Stimulated activated CD4-positive, alpha-beta T cell treated with anti-CD3 and anti-CD28 coated beads, TNF-alpha, amount 100 ng/mL, for 48 hours (primary cell): ENCODE data around the gene GNAZ.
"Not testable (repeated sequence)": the region's sequence is repeated elsewhere in the genome, so short reads cannot be mapped to it uniquely, and the experiment has no call there.

ENCODE experiments used
- DNase-seq, 3 donors: peaks; one replicate each; pipeline ENCODE4 v3.0.0-alpha.2; 2020; ENCODE audit warnings: low read depth in 3 of 3

GNAZ gene

DNA sequence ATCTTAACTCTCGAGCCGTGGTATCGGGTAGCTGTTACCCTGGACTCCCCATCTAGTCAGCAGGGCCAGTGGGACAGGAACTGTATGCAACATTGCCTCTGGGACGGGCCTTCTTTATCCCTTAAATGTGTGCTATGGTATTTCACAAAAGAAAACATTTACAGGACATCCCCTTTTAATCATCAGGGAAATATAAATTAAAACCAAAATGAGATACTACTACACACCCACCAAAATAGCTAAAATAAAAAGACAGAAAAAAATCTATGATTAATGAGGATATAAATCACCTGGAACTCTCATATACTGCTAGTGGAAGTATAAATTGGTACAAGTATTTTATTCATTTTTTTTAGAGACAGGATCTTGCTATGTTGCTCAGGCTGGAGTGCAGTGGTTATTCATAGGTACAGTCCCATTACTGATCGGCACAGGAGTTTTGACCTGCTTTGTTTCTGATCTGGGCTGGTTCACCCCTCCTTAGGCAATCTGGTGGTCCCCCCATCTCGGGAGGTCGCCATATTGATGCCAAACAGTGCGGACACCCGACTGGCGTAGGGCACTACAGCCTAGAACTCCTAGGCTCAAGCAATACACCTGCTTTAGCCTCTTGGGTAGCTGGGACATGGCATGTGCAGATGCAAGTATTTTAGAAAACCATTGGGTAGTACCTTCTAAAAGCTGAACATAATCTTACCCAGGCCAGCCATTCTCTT is 62.2 kb downstream of the GNAZ start:
- no peak for DNase-seq

DNA sequence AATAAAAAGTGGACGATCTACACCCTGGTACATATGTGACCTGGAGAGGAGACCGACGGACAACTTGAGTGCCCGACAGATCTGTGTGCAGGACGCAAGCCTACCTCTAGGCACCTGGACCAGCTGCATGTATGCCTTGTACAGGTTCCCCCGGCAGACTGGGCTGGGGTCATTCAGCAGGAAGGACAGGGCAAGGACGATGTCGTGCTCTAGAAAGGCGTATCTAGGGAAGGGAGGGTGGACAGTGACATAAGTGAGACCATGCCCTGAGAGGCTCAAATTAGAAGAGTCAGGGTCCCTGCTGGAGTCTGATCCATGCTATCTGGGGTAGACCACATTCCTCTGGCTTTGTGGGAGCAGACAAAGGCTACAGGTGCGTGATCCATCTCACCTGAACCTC is 63.6 kb downstream of the GNAZ start:
- no peak for DNase-seq

DNA sequence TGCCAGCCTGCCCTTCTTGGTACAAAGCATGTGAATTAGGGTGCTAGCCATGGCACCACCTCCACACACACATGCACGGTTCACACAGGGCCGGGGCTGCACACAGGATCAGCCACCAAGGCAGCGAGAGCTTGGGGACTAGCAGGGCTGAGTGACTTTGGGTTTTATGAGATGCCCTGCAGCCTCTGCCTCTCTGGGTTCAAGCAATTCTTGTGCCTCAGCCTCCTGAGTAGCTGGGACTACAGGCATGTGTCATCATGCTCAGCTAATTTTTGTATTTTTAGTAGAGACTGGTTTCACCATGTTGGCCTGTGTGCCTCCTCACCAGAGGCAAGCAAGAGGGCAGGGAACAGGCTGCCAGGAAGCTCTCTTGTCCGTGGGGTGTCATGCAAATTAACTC is 66.7 kb downstream of the GNAZ start:
- DNase-seq: not testable (repeated sequence)

- no peak for DNase-seq
These were observed 67.1 kb downstream of the GNAZ start for GRCh38 chr22:23137468-23137867.

DNA sequence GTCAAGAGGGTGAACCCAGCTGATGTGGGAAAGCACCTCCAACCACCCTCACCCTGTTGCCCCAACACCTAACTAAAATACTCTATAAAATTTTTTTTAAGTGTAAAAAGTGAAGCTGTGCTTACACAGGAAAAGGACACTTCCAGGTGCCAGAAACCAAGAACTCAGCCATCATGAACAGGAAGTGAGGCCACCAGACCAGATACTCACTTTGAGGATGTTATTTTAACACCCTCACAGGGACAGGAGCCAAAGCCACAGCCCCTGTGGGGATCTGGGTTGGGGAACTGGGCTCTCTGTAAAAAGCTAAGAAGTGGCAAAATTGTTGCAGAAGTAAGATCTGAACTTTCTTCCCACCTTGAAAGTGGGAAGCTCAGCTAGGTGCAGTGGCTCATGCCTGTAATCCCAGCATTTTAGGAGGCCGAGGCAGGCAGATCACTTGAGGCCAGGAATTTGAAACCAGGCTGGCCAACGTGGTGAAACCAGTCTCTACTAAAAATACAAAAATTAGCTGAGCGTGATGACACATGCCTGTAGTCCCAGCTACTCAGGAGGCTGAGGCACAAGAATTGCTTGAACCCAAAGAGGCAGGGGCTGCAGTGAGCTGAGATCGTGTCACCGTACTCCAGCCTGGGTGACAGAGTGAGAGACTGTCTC is 67.7 kb downstream of the GNAZ start:
- DNase-seq: no peak

GRCh38 chr22:23138584-23139435 is 68.5 kb downstream of the GNAZ start:
- no peak for DNase-seq

DNA sequence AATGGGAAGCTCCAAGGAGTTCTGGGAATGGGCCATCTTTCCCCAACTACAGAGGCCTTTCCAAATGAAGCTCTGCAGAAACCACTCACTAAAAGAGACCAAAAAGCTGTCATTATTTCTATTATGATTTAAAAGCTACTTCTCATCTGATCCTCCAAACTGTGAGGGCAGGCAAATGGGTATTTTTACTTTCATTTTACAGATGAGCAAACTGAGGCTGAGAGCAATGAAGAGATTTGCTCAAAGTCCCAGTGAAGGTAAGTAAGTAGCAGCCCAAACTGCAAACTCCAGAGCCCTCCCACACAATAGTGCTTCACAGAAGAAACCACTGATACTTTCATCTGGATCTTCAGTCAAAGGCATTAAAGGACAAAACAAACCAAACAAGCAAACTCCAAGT is 70.1 kb downstream of the GNAZ start:
- no peak for DNase-seq

GRCh38 chr22:23142546-23143105 is 72.3 kb downstream of the GNAZ start:
- no peak for DNase-seq

DNA sequence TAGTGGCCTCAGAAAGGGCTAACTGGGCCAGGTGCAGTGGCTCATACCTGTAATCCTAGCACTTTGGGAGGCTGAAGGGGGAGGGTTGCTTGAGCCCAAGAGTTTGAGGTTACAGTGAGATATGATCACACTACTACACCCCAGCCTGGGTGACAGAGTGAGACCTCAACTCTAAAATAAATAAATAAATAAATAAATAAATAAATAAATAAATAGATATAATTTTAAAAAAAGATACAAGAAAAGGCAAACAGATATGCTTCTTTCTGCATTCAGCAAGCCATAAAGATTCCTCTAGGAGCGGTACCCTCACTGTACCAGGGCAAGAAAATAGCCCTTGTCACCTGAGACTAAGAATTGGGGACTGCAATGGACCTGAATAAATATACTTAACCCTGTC is 72.8 kb downstream of the GNAZ start:
- DNase-seq: no peak

DNA sequence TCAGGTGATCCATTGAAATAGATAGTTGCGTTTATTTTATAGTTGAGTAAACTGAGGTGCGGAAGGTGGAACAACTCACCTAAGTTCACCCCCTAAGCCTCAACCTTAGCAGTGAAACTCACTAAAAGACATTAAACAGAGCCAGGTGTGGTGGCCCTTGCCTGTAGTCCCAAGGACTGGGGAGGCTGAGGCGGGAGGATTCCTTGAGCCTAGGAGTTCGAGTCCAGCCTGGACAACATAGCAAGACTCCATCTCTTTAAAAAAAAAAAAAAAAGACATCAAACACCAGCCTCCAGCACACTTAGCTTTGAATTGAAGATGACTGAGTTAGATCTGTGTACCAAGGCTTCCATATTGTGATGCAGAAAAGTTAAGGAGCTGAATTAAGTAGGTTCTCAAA is 74.1 kb downstream of the GNAZ start:
- no peak for DNase-seq

DNA sequence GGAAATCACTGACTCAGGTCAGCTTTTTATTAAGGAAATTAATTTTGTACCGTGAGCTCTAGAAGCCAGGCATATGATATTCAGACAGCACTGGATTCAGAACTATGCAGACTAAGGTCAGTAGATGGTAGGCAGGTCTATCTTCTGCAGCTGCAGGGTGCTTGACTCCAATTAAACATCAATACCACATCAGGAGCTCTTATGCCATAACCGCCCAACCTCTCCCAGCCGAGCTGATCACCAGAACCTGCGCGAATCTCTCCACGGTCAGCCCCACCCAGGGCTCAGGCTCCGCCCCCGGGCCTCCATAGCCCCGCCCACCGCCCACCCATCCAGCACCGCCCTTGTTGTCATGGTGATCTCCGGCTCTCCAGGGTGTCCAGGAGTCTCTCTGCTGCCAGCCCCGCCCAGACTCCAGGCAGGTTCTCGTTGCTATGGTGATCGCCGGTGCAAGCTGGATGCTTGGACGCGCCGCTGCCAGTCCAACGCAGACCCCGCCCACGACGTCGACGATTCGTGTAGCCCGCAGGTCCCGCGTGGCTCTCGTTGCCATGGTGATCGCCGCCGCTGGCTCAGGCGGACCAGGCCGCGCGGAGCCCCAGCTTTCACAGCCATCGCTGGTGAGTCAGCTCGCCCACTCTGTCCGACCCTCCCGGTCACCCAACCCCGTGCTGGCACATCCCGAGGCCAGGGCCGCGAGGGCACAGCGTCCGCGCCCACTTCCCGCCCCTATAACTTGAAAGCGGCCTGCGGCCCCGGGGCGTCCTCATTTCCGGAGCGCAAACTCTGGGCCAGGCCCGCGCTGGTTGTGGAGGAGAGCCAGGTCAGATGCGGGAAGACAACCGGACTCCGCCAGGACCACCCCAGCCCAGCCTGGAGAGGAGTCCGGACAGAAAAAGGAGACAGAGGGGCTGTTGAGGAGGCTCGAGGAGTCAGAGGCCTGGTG is 74.9 kb downstream of the GNAZ start, which contains the start of gene RAB36:
RAB36 (plus strand) TSS at position 546 of the 946 bp plus-strand sequence. CDS start 1,140 bp downstream, outside the sequence.
- DNase-seq: peak; percentile 76 to 80 (median 79)

DNA sequence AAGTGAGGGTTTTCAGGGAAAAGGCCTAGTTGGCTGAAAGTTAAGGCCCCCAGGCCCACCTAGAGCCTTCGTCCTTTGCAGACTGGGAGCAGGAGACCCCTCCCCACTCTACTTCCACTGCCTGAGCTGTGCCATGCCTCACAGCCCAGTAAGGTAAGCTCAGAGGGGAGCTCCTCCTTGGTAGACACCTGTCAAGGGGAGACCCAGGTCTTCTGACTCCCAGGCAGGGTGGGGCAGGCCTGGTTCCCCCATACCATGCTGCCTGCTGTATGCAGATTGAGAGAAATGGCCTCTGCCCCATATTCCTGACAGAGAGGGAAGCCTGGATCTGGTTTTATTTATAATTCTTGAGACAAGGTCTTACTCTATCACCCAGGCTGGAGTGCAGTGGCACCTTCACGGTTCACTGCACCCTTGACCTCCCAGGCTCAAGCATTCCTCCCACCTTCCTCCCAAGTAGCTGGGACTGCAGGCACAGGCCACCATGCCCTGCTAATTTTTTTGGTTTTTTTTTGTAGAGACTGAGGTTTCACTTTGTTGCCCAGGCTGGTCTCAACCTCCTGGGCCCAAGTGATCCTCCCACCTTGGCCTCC is 75.7 kb downstream of the GNAZ start:
- DNase-seq: no peak

DNA sequence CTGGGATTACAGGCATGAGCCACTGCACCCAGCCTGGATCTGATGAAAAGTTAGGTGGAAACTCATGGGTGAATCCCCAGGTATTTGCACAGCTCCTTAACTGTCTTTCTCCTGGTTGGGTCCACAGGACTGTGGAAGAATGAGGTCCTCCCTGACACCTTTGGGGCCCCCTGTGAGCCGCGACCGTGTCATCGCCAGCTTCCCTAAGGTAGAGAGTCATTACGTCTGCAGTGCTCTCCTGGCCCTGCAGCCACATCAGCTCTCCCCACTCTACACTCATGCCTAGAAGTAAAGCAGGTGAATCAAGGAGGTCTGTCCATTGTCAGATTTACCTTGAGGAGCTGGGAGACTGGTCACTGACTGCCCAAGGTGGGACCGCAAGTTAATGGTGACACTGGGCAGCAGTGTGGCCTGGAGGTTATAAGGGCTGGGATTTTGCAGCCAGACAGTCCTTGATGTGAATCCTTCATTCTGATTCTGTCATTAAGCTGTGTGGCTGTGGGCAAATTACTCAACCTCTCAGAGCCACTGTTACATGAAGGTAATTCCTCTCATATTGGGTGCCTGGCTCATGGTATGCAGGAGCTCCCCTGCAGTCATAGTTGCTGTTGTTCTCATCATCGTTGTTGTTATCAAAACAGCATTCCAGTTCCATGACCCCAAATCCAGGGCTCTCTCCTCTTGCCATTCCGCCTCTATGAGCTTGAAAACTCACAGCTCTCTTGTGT is 76.3 kb downstream of the GNAZ start:
- DNase-seq: no peak

DNA sequence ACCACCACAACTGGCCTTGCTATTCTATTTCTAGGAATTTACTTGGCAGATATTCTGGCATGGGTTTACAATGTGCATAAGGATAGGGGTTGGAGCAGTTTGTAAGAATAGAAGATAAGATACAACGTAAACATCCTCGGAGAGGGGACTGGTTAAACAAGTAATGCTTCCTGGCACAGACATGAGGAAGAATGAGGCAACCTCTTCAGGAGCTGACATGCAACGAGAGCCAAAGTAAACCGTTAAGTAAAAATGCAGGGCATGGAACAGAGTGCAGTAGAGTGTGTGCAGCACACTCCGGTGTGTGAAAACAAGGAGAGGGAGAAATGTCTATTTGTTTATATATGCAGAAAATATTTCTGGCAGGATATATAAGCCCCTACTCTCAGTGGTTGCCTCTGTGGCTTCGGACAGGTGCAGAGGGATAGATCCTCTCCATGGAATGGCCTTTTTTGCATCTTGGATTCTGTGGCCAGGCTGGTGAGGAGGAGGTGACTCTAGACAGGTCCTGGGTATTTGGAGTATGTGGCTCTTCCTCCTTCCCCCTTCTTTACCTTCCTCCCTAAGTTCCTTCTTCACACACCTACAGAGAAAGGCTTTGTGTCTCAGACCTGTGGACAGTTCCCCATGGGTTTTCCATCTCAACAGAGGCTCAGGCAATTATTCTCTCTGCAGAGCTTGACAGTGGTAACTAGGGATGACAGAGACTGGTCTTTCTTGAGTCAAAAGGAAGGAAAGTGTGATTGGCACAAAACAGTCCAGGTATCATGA is 77.5 kb downstream of the GNAZ start:
- no peak for DNase-seq

GRCh38 chr22:23149743-23150238 is 79.5 kb downstream of the GNAZ start:
- DNase-seq: no peak

- no peak for DNase-seq
These were observed 80.4 kb downstream of the GNAZ start for GRCh38 chr22:23150762-23151161.

- DNase-seq: no peak
These were observed 81.5 kb downstream of the GNAZ start for GRCh38 chr22:23151827-23152226.

DNA sequence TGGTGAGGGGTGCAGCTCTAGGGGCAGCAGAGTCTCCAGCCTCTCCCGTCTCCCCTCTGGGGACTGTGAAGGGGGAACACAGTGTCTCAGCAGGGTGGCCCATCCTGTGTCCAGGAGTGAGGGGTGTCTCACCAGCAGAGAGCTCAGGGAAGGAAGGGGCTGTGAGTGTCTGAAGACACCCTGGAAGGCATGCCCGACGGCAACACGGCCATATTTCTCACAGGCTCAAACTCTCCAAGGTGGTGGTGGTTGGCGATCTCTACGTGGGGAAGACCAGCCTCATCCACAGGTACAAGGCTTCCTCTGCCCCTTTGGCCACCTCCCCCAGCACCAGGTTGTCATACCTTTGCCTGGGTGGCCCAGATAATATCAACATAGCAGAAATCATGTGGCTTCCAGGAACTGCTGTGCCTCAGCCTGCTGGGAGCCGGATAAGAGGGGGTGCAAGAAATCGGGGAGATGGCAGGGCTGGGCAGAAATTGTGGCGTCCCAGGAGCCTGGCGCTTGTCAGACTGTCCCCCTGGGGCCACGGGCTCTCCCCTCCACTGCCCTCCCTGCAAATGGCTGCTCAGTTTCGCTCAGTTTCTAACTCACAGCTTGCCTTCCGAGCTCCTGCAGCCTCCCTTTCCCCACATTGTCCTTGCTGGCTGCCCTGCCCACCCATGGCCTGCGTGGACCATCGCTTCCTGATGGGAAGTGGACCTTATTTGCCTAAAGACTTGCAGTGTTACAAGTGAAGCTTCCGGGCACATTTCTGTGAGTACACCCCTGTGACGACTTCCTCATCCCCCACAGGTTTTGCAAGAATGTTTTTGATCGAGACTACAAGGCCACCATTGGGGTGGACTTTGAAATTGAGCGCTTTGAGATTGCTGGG is 82.2 kb downstream of the GNAZ start:
- no peak for DNase-seq
